Panc1 (cell line): ENCODE results near the gene ARHGEF26. TPM values are rescaled to one million over a fixed set of nuclear protein-coding genes. Genes with fewer than 3 reads are reported as not detected.

ENCODE experiments used
- ATAC-seq: fragments of 200-7000 bp; cut with Tn5 transposase; 2 replicates; pipeline ENCODE4 v1.9.1; 2020; ENCODE audit warnings: mild to moderate bottlenecking, moderate library complexity
- BruUV-seq: library from RNA; stranded (reverse); fragments of 400-500 nt; replicated peaks from 2 replicates; lab custom pipeline; 2021; lab: Mats Ljungman, UMichigan
- CTCF ChIA-PET: fragments of 300-600 bp; sonication (Branson Sonifier 250); formaldehyde crosslinking; loops from one replicate; lab custom pipeline; 2022; ENCODE audit warnings: antibody characterized with exemption; lab: Charles Lee
- POLR2A ChIA-PET: fragments of 300-600 bp; sonication (Branson Sonifier 250); formaldehyde crosslinking; loops from one replicate; lab custom pipeline; 2022; ENCODE audit warnings: antibody characterized with exemption; lab: Charles Lee
- DNase-seq: peaks from one replicate; pipeline ENCODE4 v3.0.0-alpha.2; 2010; ENCODE audit warnings: low read depth, low spot score
- H3K27ac ChIP-seq: 2 replicates; pipeline ENCODE4 v1.5.1; 2011; ENCODE audit warnings: mild to moderate bottlenecking, low read length, inconsistent platforms
- H3K27me3 ChIP-seq: fragments of 200-500 bp; sonication (Bioruptor generic); 2 replicates; pipeline ENCODE4 v1.6.0; 2014; ENCODE audit warnings: low read length, inconsistent platforms; ENCODE audit not compliant: control insufficient read depth, insufficient read depth
- H3K36me3 ChIP-seq: fragments of 200-500 bp; sonication (Bioruptor generic); 2 replicates; pipeline ENCODE4 v1.5.1; 2014; ENCODE audit warnings: inconsistent platforms, mild to moderate bottlenecking, low read length, moderate library complexity; ENCODE audit not compliant: control insufficient read depth, insufficient read depth
- H3K4me1 ChIP-seq: 2 replicates; pipeline ENCODE4 v1.5.1; 2011; ENCODE audit warnings: inconsistent platforms, mild to moderate bottlenecking, low read length, moderate library complexity; ENCODE audit not compliant: control insufficient read depth, insufficient read depth
- H3K4me3 ChIP-seq, 2 experiments: 2 replicates each; pipeline ENCODE4 v1.5.1; 2011 to 2012; ENCODE audit warnings: low read depth in 2 of 2, low read length in 2 of 2, mild to moderate bottlenecking in 2 of 2, inconsistent platforms in 1 of 2, moderate library complexity in 1 of 2
- H3K9me3 ChIP-seq: fragments of 200-500 bp; sonication (Bioruptor generic); 2 replicates; pipeline ENCODE4 v1.5.1; 2014; ENCODE audit warnings: low read depth, mild to moderate bottlenecking, inconsistent platforms, low read length, moderate library complexity; ENCODE audit not compliant: control insufficient read depth, insufficient read depth
- POLR2AphosphoS5 ChIP-seq: IDR thresholded peaks from 2 replicates; pipeline ENCODE4 v1.6.1; 2012; ENCODE audit warnings: mild to moderate bottlenecking, low read depth, low read length, moderate library complexity
- SIN3A ChIP-seq: IDR thresholded peaks from 2 replicates; pipeline ENCODE4 v1.6.1; 2012; ENCODE audit warnings: low read depth, mild to moderate bottlenecking, low read length, moderate library complexity, borderline replicate concordance; ENCODE audit not compliant: insufficient read depth
- TCF7L2 ChIP-seq: IDR thresholded peaks from 2 replicates; pipeline ENCODE4 v1.6.1; 2011; ENCODE audit warnings: mild to moderate bottlenecking, low read depth, low read length, inconsistent platforms
- in situ Hi-C: cut with HindIII; loops from 2 replicates; pipeline ENCODE4 v1.10.0; 2016; ENCODE audit warnings: low sequenced_read_pairs, low pct_unique_long_range_greater_than_20kb
- intact Hi-C: fragments of 100-400 bp; cut with micrococcal nuclease; formaldehyde crosslinking; loops from one replicate; pipeline ENCODE4 v1.10.0; 2022; ENCODE audit not compliant: unreplicated experiment
- total RNA-seq: library from RNA; stranded (reverse); gene quantifications from one replicate; pipeline ENCODE4 v1.2.1, GENCODE V29; 2021; ENCODE audit not compliant: unreplicated experiment
- TF ChIP-seq, protein P1 (sequence below), 2 experiments: IDR thresholded peaks; 2 replicates each; pipeline ENCODE4 v1.6.1; 2011 to 2012; ENCODE audit warnings: low read depth in 2 of 2, control low read depth in 1 of 2, low read length in 1 of 2, mild to moderate bottlenecking in 1 of 2, moderate library complexity in 1 of 2; ENCODE audit not compliant: insufficient read depth in 1 of 2
- TF ChIP-seq, protein P2 (sequence below): fragments of 450-650 bp; IDR thresholded peaks from 2 replicates; pipeline ENCODE4 v1.5.1; 2017; ENCODE audit warnings: mild to moderate bottlenecking

ARHGEF26 gene
- total RNA-seq, 1 experiment from 2014 or later: 2.0 TPM

DNA sequence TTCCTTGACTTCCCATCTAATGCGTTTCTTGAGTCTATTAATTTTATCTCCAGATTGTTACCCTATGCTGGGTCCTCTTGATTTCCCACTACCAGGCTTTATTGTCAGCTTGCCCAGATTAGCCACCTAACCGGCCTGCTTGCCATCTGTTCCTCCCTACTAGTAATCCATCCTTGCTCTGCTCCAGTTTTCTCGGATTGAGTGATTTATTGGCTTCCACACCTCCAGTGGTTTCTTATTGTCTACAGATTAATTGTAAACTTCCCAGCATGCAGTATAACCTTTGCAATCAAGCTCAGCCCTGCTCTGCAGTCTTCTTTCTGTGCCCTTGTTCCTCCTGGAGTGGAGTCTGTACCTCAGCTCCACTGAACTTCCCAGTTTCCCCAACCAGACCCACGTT is 63.4 kb downstream of the ARHGEF26 start:
- no peaks in the 10 kb centered on the region for H3K9me3 ChIP-seq
- intact Hi-C loops: no loop called here
- POLR2A ChIA-PET: no interaction called here

DNA sequence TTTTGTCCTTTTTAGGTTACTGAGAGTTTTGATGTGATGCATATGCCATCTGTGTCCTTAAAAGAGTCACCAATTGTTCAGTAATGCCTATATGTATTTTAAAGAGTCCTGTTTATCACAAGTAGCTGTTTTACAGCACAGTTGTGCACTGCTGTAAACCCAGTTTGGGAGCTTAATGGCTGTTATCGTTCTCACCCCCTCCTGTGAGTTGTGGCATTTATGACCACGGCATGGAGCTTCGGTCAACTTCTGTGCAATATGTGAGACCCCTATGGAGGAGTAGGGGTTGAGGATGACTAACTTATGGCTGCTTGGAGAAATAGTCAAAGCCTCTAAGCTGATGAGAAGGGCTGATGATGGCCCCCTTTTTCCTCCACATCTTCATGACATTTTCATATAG is 67.2 kb downstream of the ARHGEF26 start:
- Histone ChIP-seq H3K27ac (no peak overlapping the region), H3K4me1 (no peaks in the 10 kb centered on the region), H3K27me3 (no peaks in the 10 kb centered on the region), H3K9me3 (no peaks in the 10 kb centered on the region), H3K4me3 (no peak overlapping the region), H3K36me3 (no peaks in the 10 kb centered on the region)
- intact Hi-C loops (no loop called here), in situ Hi-C loops (no loop called here)
- no TSS peak for BruUV-seq
- ChIA-PET POLR2A (no interaction called here), CTCF (interaction anchor here (0.7 kb wide), 1 partner anchor 29 kb away, joined by 9 read pairs; no protein-coding TSS in a partner anchor)
- no peak for DNase-seq
- ATAC-seq: no peak
- TF ChIP-seq SIN3A (no peak), POLR2AphosphoS5 (no peak), TCF7L2 (no peak)
- TF ChIP-seq, protein P1, sequence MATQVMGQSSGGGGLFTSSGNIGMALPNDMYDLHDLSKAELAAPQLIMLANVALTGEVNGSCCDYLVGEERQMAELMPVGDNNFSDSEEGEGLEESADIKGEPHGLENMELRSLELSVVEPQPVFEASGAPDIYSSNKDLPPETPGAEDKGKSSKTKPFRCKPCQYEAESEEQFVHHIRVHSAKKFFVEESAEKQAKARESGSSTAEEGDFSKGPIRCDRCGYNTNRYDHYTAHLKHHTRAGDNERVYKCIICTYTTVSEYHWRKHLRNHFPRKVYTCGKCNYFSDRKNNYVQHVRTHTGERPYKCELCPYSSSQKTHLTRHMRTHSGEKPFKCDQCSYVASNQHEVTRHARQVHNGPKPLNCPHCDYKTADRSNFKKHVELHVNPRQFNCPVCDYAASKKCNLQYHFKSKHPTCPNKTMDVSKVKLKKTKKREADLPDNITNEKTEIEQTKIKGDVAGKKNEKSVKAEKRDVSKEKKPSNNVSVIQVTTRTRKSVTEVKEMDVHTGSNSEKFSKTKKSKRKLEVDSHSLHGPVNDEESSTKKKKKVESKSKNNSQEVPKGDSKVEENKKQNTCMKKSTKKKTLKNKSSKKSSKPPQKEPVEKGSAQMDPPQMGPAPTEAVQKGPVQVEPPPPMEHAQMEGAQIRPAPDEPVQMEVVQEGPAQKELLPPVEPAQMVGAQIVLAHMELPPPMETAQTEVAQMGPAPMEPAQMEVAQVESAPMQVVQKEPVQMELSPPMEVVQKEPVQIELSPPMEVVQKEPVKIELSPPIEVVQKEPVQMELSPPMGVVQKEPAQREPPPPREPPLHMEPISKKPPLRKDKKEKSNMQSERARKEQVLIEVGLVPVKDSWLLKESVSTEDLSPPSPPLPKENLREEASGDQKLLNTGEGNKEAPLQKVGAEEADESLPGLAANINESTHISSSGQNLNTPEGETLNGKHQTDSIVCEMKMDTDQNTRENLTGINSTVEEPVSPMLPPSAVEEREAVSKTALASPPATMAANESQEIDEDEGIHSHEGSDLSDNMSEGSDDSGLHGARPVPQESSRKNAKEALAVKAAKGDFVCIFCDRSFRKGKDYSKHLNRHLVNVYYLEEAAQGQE (IDR thresholded peaks at IDR 0.05; ENCODE audit: insufficient read depth in 1 of 2, low read depth in 2 of 2, low read length in 1 of 2): no peak
- TF ChIP-seq, protein P2, sequence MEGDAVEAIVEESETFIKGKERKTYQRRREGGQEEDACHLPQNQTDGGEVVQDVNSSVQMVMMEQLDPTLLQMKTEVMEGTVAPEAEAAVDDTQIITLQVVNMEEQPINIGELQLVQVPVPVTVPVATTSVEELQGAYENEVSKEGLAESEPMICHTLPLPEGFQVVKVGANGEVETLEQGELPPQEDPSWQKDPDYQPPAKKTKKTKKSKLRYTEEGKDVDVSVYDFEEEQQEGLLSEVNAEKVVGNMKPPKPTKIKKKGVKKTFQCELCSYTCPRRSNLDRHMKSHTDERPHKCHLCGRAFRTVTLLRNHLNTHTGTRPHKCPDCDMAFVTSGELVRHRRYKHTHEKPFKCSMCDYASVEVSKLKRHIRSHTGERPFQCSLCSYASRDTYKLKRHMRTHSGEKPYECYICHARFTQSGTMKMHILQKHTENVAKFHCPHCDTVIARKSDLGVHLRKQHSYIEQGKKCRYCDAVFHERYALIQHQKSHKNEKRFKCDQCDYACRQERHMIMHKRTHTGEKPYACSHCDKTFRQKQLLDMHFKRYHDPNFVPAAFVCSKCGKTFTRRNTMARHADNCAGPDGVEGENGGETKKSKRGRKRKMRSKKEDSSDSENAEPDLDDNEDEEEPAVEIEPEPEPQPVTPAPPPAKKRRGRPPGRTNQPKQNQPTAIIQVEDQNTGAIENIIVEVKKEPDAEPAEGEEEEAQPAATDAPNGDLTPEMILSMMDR: no peak

More for the DNA sequence above, 63.4 kb downstream of the ARHGEF26 start:
- no peak overlapping the region for H3K4me3 ChIP-seq
- no peak for DNase-seq
- BruUV-seq: no TSS peak
- TF ChIP-seq, protein P1 (IDR thresholded peaks at IDR 0.05; ENCODE audit: insufficient read depth in 1 of 2, low read depth in 2 of 2, low read length in 1 of 2): no peak
- TF ChIP-seq POLR2AphosphoS5: no peak
- TF ChIP-seq, protein P2: no peak
- TF ChIP-seq TCF7L2: no peak
- TF ChIP-seq SIN3A: no peak
- in situ Hi-C loops: no loop called here
- H3K27ac ChIP-seq: no peak overlapping the region
- CTCF ChIA-PET: no interaction called here
- no peaks in the 10 kb centered on the region for H3K27me3 ChIP-seq
- H3K36me3 ChIP-seq: no peaks in the 10 kb centered on the region
- no peak for ATAC-seq
- H3K4me1 ChIP-seq: no peaks in the 10 kb centered on the region
